Measurements from ENCODE around the gene RIBC2. TPM values are rescaled to one million over a fixed set of nuclear protein-coding genes. Genes with fewer than 3 reads are reported as not detected.

Gene RIBC2
- total and polyA plus RNA-seq, 10 of the 15 experiments (the other 5 are each of a cell fraction or from before 2014, with no cell fraction given): 0.10 TPM; not detected in 9

- TF ChIP-seq E4F1 (IDR thresholded peaks at IDR 0.05; ENCODE audit: borderline replicate concordance, partially characterized antibody): no peak
- peak; percentile 62 for TF ChIP-seq SMC3 (IDR thresholded peaks at IDR 0.05; ENCODE audit: borderline replicate concordance, low read length)
- TF ChIP-seq CTCF (IDR thresholded peaks at IDR 0.05 in 2 of 3, conservative IDR thresholded peaks at IDR 0.05 in 1 of 3; ENCODE audit: control insufficient read depth in 2 of 3, extremely low read depth in 1 of 3, insufficient read depth in 1 of 3, low read depth in 3 of 3, low read length in 3 of 3): peak; percentile 35 to 53 (median 52); a peak in 4 of 6 replicates
- TF ChIP-seq RAD21 (IDR thresholded peaks at IDR 0.05; ENCODE audit: insufficient read depth, low read depth, low read length): peak; percentile 22; the same call in 1 of the 2 replicates
- FAIRE-seq (peak; percentile 23), DNase-seq (ENCODE audit: low read depth, low spot score) (no peak), ATAC-seq (peak; percentile 82)
- Histone ChIP-seq H3K79me2 (ENCODE audit: control insufficient read depth, insufficient read depth, low read length) (no peaks in the 10 kb centered on the region), H3K9me3 (replicated peaks; ENCODE audit: control insufficient read depth, insufficient read depth, low read length) (no peaks in the 10 kb centered on the region), H2AFZ (ENCODE audit: control insufficient read depth, low read depth, low read length) (no peak overlapping the region), H3K4me1 (ENCODE audit: control insufficient read depth, insufficient read depth, low read length) (no peaks in the 10 kb centered on the region; the same call in 1 of the 2 replicates), H4K20me1 (ENCODE audit: control insufficient read depth, insufficient read depth) (no peaks in the 10 kb centered on the region), H3K4me2 (ENCODE audit: control insufficient read depth, insufficient read depth) (no peak overlapping the region), H3K36me3 (ENCODE audit: control insufficient read depth in 2 of 2, insufficient read depth in 2 of 2, low read length in 1 of 2) (no peaks in the 10 kb centered on the region), H3K4me3 (no peak overlapping the region), H3K9ac (ENCODE audit: control insufficient read depth, insufficient read depth, low read length) (no peak overlapping the region), H3K27ac (ENCODE audit: control insufficient read depth, insufficient read depth) (no peak overlapping the region), H3K27me3 (replicated peaks in 1 of 2; ENCODE audit: control insufficient read depth in 2 of 2, insufficient read depth in 2 of 2, low read length in 1 of 2) (no peaks in the 10 kb centered on the region; a peak in 1 of 4 replicates)
- no TSS peak for BruUV-seq (replicated peaks)
- in situ Hi-C loops (cut with MboI) (no loop called here), intact Hi-C loops (cut with micrococcal nuclease; ENCODE audit: unreplicated experiment) (loop anchor here (1.0 kb wide), 1 partner anchor 112 kb away; no protein-coding TSS in a partner anchor)
- CTCF ChIA-PET: interaction anchor here (0.6 kb wide), 1 partner anchor 11 kb away, joined by 3 read pairs; no protein-coding TSS in a partner anchor
- RAD21 ChIA-PET (ENCODE audit: unreplicated experiment): no interaction called here
- SMC1A ChIA-PET (ENCODE audit: uncharacterized antibody, unreplicated experiment): no interaction called here
- 10% methylated on average over 10 of the region's 10 CpGs for WGBS (ENCODE audit: insufficient coverage, insufficient replicate concordance, low lambda C conversion rate, missing lambda C conversion rate)
- POLR2A ChIA-PET: no interaction called here
These were observed 27.6 kb downstream of the RIBC2 start for GRCh38 chr22:45441138-45441537.
